Ovary (tissue), 3 donors: ENCODE results near the gene TSPAN13.

Experiments used
- EP300 ChIP-seq: sonication (generic); formaldehyde crosslinking; IDR thresholded peaks from one replicate; pipeline ENCODE4 v1.6.1; 2017; ENCODE audit warnings: antibody characterized with exemption
- TF ChIP-seq, protein P1 (sequence below), 3 donors: fragments of 450-650 bp in 2 of 3; fragments of 200-600 bp in 1 of 3; IDR thresholded peaks; one replicate each; pipeline versions ENCODE4 v1.5.1 to v1.8.0; 2016 to 2022; ENCODE audit warnings: antibody characterized with exemption in 3 of 3, mild to moderate bottlenecking in 1 of 3
- donor health status: DM: no; HTN: no; CAD: no.

- TF ChIP-seq, protein P1, sequence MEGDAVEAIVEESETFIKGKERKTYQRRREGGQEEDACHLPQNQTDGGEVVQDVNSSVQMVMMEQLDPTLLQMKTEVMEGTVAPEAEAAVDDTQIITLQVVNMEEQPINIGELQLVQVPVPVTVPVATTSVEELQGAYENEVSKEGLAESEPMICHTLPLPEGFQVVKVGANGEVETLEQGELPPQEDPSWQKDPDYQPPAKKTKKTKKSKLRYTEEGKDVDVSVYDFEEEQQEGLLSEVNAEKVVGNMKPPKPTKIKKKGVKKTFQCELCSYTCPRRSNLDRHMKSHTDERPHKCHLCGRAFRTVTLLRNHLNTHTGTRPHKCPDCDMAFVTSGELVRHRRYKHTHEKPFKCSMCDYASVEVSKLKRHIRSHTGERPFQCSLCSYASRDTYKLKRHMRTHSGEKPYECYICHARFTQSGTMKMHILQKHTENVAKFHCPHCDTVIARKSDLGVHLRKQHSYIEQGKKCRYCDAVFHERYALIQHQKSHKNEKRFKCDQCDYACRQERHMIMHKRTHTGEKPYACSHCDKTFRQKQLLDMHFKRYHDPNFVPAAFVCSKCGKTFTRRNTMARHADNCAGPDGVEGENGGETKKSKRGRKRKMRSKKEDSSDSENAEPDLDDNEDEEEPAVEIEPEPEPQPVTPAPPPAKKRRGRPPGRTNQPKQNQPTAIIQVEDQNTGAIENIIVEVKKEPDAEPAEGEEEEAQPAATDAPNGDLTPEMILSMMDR (IDR thresholded peaks at IDR 0.05): no peak
- TF ChIP-seq EP300: no peak
These were observed 41.4 kb downstream of the TSPAN13 start for GRCh38 chr7:16794986-16795385.
